Mucosa of descending colon (tissue), 3 donors: ENCODE data around the gene XRCC3. TPM values are rescaled to one million over a fixed set of nuclear protein-coding genes. Genes with fewer than 3 reads are reported as not detected.

Source experiments
- ATAC-seq: fragments of 200-7000 bp; cut with Tn5 transposase; one replicate; pipeline ENCODE4 v1.9.1; 2020; ENCODE audit warnings: mild to moderate bottlenecking, moderate library complexity
- DNase-seq, 3 donors: peaks; one replicate each; pipeline ENCODE4 v3.0.0-alpha.2; 2020
- H3K36me3 ChIP-seq: fragments of 200-600 bp; one replicate; pipeline ENCODE4 v1.8.0; 2021; ENCODE audit warnings: low read depth, mild to moderate bottlenecking
- H3K4me1 ChIP-seq: fragments of 200-600 bp; one replicate; pipeline ENCODE4 v1.8.0; 2021; ENCODE audit warnings: low read depth, mild to moderate bottlenecking
- H3K4me3 ChIP-seq: fragments of 200-600 bp; one replicate; pipeline ENCODE4 v1.8.0; 2021; ENCODE audit warnings: mild to moderate bottlenecking
- H3K9me3 ChIP-seq: fragments of 200-600 bp; one replicate; pipeline ENCODE4 v1.8.0; 2021; ENCODE audit warnings: mild to moderate bottlenecking
- intact Hi-C, 2 donors: fragments of 100-400 bp; cut with DNase I in 1 of 2; cut with micrococcal nuclease in 1 of 2; formaldehyde crosslinking; loops; one replicate each; pipeline versions ENCODE4 v1.11.0 to v1.11.1; 2022; cut with DNase I, micrococcal nuclease
- total RNA-seq, 3 donors: library from RNA; stranded (reverse); fragmentation: NEBNext Ultra II Directional in 2 of 3; extraction: Animal tissue kit (Norgen Biotek cat#: 25700) in 2 of 3; gene quantifications; one replicate each; pipeline versions ENCODE4 v1.2.1 to v1.2.4, GENCODE V29; 2021 to 2023
- TF ChIP-seq, protein P1 (sequence below): fragments of 200-600 bp; IDR thresholded peaks from one replicate; pipeline ENCODE4 v1.8.0; 2022; ENCODE audit warnings: antibody characterized with exemption, mild to moderate bottlenecking
- donor health status: DM: no; HTN: no; CAD: no; lungs with moderate emphysema.
- donor health status: DM: no; HTN: no; CAD: no.
- donor health status: DM: no; HTN: yes; CAD: no.

Gene XRCC3
- total RNA-seq, 3 donors from 2014 or later: 7.7 to 17.8 (median 11.0) TPM

DNA sequence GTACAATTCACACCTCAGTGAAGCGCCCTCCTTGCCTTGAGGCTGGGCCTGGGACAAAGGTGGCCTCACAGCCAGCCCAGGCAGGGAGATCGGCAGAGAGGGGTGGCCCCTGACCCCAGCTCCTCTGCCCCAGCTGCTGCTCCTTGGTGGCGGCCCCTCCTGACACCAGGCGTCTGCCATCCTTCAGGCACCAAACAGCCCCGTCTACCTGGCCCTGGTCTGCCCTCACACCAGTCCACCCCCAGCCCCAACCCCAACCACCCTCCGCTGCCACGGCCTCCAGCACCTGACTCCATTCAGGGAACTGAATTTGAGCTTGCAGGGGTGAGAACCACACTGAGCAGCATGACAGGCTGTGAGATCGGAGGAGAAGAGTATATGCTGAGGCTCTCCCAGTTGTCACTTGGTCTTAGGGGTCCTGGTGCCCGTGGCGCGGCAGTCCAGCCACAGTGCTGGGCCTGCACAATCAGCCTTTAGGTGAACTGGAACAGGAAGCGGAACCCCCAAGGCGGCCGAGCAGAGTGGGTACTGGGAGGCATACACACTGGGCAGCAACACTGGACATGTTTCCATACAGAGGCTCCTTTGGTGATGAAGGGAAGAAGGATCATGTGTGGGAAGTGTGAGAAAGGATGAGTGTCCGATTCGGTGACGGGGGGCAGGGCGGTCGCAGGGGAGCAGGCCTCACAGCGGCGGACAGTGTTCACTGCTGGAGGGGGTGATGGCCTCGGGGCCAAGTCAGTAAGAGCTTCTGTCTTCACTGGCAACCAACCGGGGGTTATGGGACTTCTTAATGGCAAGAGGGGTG is 19.0 kb upstream of the XRCC3 start:
- no peaks in the 10 kb centered on the region for H3K9me3 ChIP-seq
- TF ChIP-seq, protein P1, sequence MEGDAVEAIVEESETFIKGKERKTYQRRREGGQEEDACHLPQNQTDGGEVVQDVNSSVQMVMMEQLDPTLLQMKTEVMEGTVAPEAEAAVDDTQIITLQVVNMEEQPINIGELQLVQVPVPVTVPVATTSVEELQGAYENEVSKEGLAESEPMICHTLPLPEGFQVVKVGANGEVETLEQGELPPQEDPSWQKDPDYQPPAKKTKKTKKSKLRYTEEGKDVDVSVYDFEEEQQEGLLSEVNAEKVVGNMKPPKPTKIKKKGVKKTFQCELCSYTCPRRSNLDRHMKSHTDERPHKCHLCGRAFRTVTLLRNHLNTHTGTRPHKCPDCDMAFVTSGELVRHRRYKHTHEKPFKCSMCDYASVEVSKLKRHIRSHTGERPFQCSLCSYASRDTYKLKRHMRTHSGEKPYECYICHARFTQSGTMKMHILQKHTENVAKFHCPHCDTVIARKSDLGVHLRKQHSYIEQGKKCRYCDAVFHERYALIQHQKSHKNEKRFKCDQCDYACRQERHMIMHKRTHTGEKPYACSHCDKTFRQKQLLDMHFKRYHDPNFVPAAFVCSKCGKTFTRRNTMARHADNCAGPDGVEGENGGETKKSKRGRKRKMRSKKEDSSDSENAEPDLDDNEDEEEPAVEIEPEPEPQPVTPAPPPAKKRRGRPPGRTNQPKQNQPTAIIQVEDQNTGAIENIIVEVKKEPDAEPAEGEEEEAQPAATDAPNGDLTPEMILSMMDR: no peak
- no peak overlapping the region for H3K4me3 ChIP-seq
- DNase-seq: no peak
- H3K4me1 ChIP-seq: no peaks in the 10 kb centered on the region
- no peak for ATAC-seq
- no peaks in the 10 kb centered on the region for H3K36me3 ChIP-seq
- intact Hi-C loops: no loop called here

DNA sequence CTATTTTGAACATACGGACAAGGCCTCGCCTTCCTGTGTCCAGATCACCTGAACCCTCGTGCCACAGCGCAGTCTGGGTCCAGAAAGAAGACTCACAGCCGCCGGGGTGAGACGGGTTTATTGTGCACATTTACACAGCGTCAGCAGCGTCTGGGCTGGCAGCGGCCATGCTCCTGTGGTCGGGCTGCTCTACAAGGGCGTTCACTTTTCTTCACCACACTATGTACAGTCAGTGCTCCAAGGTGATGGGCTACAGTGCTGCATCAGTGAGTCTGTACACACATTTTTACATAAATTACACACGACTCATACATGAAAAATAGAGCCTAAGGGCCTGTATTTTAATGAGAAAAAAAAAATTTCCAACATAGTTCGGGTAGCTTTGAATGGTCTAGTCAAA is 18.4 kb upstream of the XRCC3 start:
- H3K4me3 ChIP-seq: no peak overlapping the region
- H3K36me3 ChIP-seq: peaks cover under 1% of the 10 kb centered on the region

DNA sequence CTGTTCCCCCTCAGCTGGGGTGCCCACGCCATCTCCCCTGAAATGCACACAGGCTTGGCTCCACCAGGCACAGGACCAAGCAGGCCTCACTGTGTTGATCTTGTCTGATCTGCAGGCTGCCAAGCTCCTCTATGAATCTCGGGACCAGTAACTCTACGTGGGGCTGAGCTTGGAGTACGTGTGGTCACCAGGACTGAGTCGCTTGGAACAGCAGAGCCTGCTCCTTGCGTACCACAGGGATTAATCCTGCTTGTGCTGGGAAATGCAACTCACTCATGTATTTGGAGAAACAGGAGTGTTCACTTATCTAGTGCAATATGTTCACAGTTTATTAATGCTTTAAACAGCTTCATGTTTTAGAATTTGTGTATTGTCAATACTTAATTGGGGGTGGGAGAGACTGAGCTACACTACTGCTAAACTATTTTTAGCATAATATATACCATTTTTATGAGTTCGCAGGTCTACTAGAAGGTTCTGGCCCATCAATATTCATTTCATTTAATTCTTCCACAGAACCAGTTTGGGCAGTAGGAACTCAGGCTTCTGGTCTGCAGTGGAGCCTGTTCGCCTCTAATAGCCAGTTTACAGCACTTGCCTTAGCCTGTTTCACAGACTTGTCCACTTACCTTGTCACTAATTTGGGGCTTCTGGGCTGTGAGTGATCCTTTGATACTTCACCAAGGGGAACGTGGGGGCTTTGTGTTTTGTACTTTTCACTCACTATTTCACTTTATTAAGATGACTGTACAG is 17.8 kb upstream of the XRCC3 start:
- Histone ChIP-seq H3K9me3 (no peaks in the 10 kb centered on the region), H3K36me3 (peaks cover 3% of the 10 kb centered on the region), H3K4me1 (no peaks in the 10 kb centered on the region), H3K4me3 (no peak overlapping the region)
- intact Hi-C loops: no loop called here
- TF ChIP-seq, protein P1: no peak
- no peak for DNase-seq
- ATAC-seq: no peak

More for the DNA sequence above, 18.4 kb upstream of the XRCC3 start:
- TF ChIP-seq, protein P1: no peak
- Histone ChIP-seq H3K9me3 (no peaks in the 10 kb centered on the region), H3K4me1 (no peaks in the 10 kb centered on the region)
- intact Hi-C loops: no loop called here
- DNase-seq (no peak), ATAC-seq (no peak)

DNA sequence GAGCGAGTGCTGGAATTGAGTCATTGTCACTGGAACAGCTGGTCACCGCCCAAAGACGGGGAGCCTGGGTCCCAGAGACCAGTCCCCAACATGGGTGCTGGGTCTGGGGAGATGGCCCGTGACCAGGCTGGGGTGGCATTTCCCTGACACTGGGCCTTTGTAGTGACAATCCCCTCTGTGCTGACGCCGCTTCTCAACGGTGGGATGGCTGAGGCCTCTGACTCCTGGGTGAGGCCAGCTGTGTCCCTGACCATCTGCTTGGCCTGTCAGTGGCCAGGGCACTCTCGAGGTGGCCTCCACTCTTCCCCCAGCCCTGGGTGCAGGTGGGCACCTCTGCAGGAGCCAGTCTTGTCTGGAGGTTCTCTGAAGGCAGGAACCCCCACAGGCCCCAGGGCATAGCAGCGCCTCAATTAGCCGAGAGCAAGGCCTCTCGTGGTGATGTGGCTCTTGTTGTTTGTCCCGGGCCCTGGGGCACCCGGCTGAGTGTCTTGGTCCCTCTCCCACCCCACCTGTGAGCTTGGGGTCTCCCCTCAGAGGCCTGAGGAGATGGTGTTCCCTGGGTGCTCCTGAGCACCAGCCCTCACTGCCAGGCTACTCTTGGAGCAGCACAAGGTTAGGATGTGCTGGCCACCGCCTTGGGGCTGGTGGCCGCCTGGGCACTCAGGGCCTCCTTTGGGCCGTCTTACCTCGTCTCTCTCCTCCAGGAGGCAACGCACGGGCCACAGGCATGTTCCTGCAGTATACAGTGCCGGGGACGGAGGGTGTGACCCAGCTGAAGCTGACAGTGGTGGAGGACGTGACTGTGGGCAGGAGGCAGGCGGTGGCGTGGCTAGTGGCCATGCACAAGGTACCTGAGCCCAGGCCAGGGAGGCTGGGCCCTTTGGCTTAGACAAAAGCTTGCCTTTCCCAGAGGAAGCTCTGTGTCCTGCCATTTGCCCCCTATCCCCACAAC is 16.9 kb upstream of the XRCC3 start:
- TF ChIP-seq, protein P1: no peak
- Histone ChIP-seq H3K9me3 (no peaks in the 10 kb centered on the region), H3K4me3 (no peak overlapping the region), H3K36me3 (peaks cover 3% of the 10 kb centered on the region), H3K4me1 (peaks cover 3% of the 10 kb centered on the region)
- DNase-seq (no peak), ATAC-seq (no peak)
- intact Hi-C loops: no loop called here

DNA sequence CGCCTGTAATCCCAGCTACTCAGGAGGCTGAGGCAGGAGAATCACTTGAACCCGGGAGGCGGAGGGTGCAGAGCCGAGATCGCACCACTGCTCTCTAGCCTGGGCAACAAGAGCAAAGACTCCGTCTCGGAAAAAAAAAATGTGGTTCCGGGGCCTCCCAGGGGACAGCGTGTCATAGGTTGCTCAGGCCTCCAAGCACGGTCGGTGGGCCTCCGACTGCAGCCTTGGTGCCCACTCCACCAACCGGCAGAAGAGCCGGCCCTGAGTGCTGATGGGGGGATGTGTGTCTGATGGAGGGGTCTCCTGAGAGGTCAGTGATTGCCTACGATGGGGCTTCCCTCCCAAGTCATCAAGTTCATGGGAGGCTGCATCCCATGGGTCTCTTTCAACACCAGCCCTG is 16.2 kb upstream of the XRCC3 start:
- no peak overlapping the region for H3K4me3 ChIP-seq
- DNase-seq: no peak
- intact Hi-C loops: no loop called here
- TF ChIP-seq, protein P1: no peak
- no peak for ATAC-seq
- H3K4me1 ChIP-seq: peaks cover 3% of the 10 kb centered on the region
- no peaks in the 10 kb centered on the region for H3K9me3 ChIP-seq
- peaks cover 3% of the 10 kb centered on the region for H3K36me3 ChIP-seq
